Esophagus squamous epithelium (tissue), 4 donors: ENCODE results near the gene SH3PXD2B.

Experiments used
- POLR2A ChIP-seq, 4 donors: fragments of 450-650 bp; IDR thresholded peaks; one replicate each; pipeline ENCODE4 v1.6.1; 2017; ENCODE audit warnings: antibody characterized with exemption in 4 of 4, mild to moderate bottlenecking in 4 of 4, moderate library complexity in 3 of 4
- TF ChIP-seq, protein P1 (sequence below), 6 experiments: fragments of 450-650 bp in 4 of 6; fragments of 200-600 bp in 2 of 6; sonication (generic) in 2 of 6; IDR thresholded peaks; one replicate each; pipeline ENCODE4 v1.5.1; 2016 to 2019; ENCODE audit warnings: antibody characterized with exemption in 6 of 6, mild to moderate bottlenecking in 4 of 6, moderate library complexity in 4 of 6

DNA sequence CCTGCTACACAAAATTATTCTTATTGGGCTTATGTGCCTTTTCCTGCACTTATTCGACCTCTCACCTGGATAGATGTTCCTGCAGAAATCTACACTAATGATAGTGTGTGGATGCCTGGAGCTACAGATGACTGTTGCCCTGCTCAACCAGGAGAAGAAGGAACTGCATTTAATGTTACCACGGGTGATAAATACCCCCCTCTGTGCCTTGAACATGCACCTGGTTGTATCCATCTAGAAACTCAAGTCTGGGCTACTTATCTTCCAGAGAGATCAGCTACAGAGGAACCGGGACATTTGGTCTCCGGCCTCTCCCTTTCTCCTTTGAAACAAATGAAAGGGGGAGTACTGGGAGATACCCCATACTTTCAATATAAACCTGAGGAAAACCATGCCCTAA is 54.5 kb downstream of the SH3PXD2B start:
- TF ChIP-seq, protein P1, sequence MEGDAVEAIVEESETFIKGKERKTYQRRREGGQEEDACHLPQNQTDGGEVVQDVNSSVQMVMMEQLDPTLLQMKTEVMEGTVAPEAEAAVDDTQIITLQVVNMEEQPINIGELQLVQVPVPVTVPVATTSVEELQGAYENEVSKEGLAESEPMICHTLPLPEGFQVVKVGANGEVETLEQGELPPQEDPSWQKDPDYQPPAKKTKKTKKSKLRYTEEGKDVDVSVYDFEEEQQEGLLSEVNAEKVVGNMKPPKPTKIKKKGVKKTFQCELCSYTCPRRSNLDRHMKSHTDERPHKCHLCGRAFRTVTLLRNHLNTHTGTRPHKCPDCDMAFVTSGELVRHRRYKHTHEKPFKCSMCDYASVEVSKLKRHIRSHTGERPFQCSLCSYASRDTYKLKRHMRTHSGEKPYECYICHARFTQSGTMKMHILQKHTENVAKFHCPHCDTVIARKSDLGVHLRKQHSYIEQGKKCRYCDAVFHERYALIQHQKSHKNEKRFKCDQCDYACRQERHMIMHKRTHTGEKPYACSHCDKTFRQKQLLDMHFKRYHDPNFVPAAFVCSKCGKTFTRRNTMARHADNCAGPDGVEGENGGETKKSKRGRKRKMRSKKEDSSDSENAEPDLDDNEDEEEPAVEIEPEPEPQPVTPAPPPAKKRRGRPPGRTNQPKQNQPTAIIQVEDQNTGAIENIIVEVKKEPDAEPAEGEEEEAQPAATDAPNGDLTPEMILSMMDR (IDR thresholded peaks at IDR 0.05), result no peak
- TF ChIP-seq POLR2A (IDR thresholded peaks at IDR 0.05), result no peak
